Suprapubic skin (tissue), 3 donors: ENCODE results near the gene MSANTD2.

Experiments
- POLR2A ChIP-seq, 2 donors: fragments of 450-650 bp; IDR thresholded peaks; one replicate each; pipeline ENCODE4 v1.6.1; 2017; ENCODE audit warnings: antibody characterized with exemption in 2 of 2, mild to moderate bottlenecking in 2 of 2, moderate library complexity in 2 of 2
- TF ChIP-seq, protein P1 (sequence below), 2 donors: fragments of 200-600 bp in 1 of 2; fragments of 450-650 bp in 1 of 2; sonication (generic) in 1 of 2; IDR thresholded peaks; one replicate each; pipeline ENCODE4 v1.5.1; 2016 to 2019; ENCODE audit warnings: antibody characterized with exemption in 2 of 2, mild to moderate bottlenecking in 1 of 2, moderate library complexity in 1 of 2

DNA sequence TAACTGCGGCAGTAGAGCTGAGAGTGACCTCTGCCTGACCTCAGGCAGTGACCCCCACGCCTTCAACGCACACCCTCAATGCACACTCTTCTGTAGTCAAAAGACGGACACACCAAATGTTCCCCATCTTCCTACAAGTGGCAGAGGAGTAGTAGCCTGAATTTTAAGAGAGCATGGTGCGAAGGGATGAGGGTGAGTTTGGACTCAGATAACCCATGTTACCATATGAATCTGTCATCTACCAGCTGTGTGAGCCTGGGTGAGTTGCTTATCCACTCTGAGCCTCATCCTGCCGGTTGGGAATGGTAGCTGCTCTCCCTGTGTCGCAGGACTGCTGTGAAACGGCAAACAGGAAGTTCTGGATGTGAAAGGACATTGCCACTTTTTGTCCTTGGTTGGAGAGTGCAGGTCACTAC is 44.5 kb upstream of the MSANTD2 start:
- TF ChIP-seq, protein P1, sequence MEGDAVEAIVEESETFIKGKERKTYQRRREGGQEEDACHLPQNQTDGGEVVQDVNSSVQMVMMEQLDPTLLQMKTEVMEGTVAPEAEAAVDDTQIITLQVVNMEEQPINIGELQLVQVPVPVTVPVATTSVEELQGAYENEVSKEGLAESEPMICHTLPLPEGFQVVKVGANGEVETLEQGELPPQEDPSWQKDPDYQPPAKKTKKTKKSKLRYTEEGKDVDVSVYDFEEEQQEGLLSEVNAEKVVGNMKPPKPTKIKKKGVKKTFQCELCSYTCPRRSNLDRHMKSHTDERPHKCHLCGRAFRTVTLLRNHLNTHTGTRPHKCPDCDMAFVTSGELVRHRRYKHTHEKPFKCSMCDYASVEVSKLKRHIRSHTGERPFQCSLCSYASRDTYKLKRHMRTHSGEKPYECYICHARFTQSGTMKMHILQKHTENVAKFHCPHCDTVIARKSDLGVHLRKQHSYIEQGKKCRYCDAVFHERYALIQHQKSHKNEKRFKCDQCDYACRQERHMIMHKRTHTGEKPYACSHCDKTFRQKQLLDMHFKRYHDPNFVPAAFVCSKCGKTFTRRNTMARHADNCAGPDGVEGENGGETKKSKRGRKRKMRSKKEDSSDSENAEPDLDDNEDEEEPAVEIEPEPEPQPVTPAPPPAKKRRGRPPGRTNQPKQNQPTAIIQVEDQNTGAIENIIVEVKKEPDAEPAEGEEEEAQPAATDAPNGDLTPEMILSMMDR (IDR thresholded peaks at IDR 0.05): no peak
- no peak for TF ChIP-seq POLR2A (IDR thresholded peaks at IDR 0.05)
